Measurements from ENCODE around the gene HOMER3. TPM values are rescaled to one million over a fixed set of nuclear protein-coding genes. Genes with fewer than 3 reads are reported as not detected.

HOMER3 gene
- total and polyA plus RNA-seq, 9 donors: 7.8 to 29.2 (median 18.6) TPM

- H3K27ac ChIP-seq: no peak overlapping the region
- no peaks in the 10 kb centered on the region for H3K9me3 ChIP-seq
- intact Hi-C loops (cut with DNase I): no loop called here
- 78 to 82% (median 80%) methylated on average over 30 of the region's 30 CpGs for WGBS, 3 donors
- H3K36me3 ChIP-seq: no peaks in the 10 kb centered on the region
- TF ChIP-seq CTCF (IDR thresholded peaks at IDR 0.05): no peak
- TF ChIP-seq POLR2A (IDR thresholded peaks at IDR 0.05): no peak
- no peak for TF ChIP-seq EP300 (IDR thresholded peaks at IDR 0.05)
- no peak for DNase-seq
- no peak overlapping the region for H3K4me3 ChIP-seq
- H3K4me1 ChIP-seq (ENCODE audit: insufficient read depth): no peaks in the 10 kb centered on the region
- H3K27me3 ChIP-seq: no peaks in the 10 kb centered on the region
Measured at GRCh38 chr19:18883526-18884304, 57.3 kb downstream of the HOMER3 start.

- Histone ChIP-seq H3K27ac (no peak overlapping the region), H3K9me3 (no peaks in the 10 kb centered on the region), H3K4me3 (no peak overlapping the region), H3K4me1 (ENCODE audit: insufficient read depth) (no peaks in the 10 kb centered on the region), H3K27me3 (no peaks in the 10 kb centered on the region), H3K36me3 (no peaks in the 10 kb centered on the region)
- DNase-seq: no peak
- intact Hi-C loops (cut with DNase I): no loop called here
- TF ChIP-seq CTCF (IDR thresholded peaks at IDR 0.05) (no peak), POLR2A (IDR thresholded peaks at IDR 0.05) (no peak), EP300 (IDR thresholded peaks at IDR 0.05) (no peak)
- 91 to 93% (median 92%) methylated on average over 7 of the region's 7 CpGs for WGBS, 3 donors
Measured at GRCh38 chr19:18881491-18881890, 59.5 kb downstream of the HOMER3 start.

GRCh38 chr19:18879579-18880373 is 61.2 kb downstream of the HOMER3 start:
- TF ChIP-seq POLR2A (IDR thresholded peaks at IDR 0.05): no peak
- TF ChIP-seq CTCF (IDR thresholded peaks at IDR 0.05): no peak
- no peaks in the 10 kb centered on the region for H3K27me3 ChIP-seq
- H3K9me3 ChIP-seq: no peaks in the 10 kb centered on the region
- intact Hi-C loops (cut with DNase I): no loop called here
- no peak overlapping the region for H3K27ac ChIP-seq
- 70 to 75% (median 73%) methylated on average over 13 of the region's 13 CpGs for WGBS, 3 donors
- no peaks in the 10 kb centered on the region for H3K4me1 ChIP-seq (ENCODE audit: insufficient read depth)
- DNase-seq: peak in 1 of 5 donors; percentile 24
- H3K36me3 ChIP-seq: no peaks in the 10 kb centered on the region
- H3K4me3 ChIP-seq: no peak overlapping the region

Other genes with a start within 250 kb of the HOMER3 start
- under 1 TPM in 4 of 7 donors, not detected in 3; 0.17 to 0.92 (median 0.52) TPM for gene COMP, start 149.9 kb downstream of the HOMER3 start, total RNA-seq
- under 1 TPM; 0.08 to 0.35 TPM for gene COMP, start 149.9 kb downstream of the HOMER3 start, polyA plus RNA-seq
- gene UPF1, start 109.3 kb downstream of the HOMER3 start, total RNA-seq: 10 to 100 TPM; 38.0 to 89.0 (median 62.0) TPM
- 10 to 100 TPM; 35.4 to 37.1 TPM for gene UPF1, start 109.3 kb downstream of the HOMER3 start, polyA plus RNA-seq
- gene CERS1, start 45.1 kb downstream of the HOMER3 start, total RNA-seq: 1 to 10 TPM in 3 of 7 donors, under 1 TPM in 4; 0.36 to 2.6 (median 0.99) TPM
- gene CERS1, start 45.1 kb downstream of the HOMER3 start, polyA plus RNA-seq: 1 to 10 TPM; 1.2 to 1.7 TPM
- 100 to 1,000 TPM; 101 to 140 (median 115) TPM for gene COPE, start 21.8 kb downstream of the HOMER3 start, total RNA-seq
- gene COPE, start 21.8 kb downstream of the HOMER3 start, polyA plus RNA-seq: 100 to 1,000 TPM in 1 of 2 donors, 10 to 100 TPM in 1; 11.3 to 126 TPM
- gene DDX49, start 21.5 kb downstream of the HOMER3 start, total RNA-seq: 10 to 100 TPM; 25.2 to 37.9 (median 32.8) TPM
- gene DDX49, start 21.5 kb downstream of the HOMER3 start, polyA plus RNA-seq: 10 to 100 TPM; 19.4 to 37.8 TPM
- 10 to 100 TPM; 29.1 to 81.9 (median 57.0) TPM for gene SUGP2, start 92.3 kb upstream of the HOMER3 start, total RNA-seq
- 10 to 100 TPM; 27.0 to 37.1 TPM for gene SUGP2, start 92.3 kb upstream of the HOMER3 start, polyA plus RNA-seq
- gene ARMC6, start 92.4 kb upstream of the HOMER3 start, total RNA-seq: 10 to 100 TPM; 11.2 to 27.5 (median 14.8) TPM
- gene ARMC6, start 92.4 kb upstream of the HOMER3 start, polyA plus RNA-seq: 10 to 100 TPM in 1 of 2 donors, 1 to 10 TPM in 1; 7.0 to 14.6 TPM
- 10 to 100 TPM in 6 of 7 donors, 1 to 10 TPM in 1; 9.5 to 34.3 (median 23.2) TPM for gene SLC25A42, start 122.8 kb upstream of the HOMER3 start, total RNA-seq
- gene SLC25A42, start 122.8 kb upstream of the HOMER3 start, polyA plus RNA-seq: 10 to 100 TPM in 1 of 2 donors, 1 to 10 TPM in 1; 6.5 to 18.8 TPM
- 10 to 100 TPM; 15.9 to 33.9 (median 23.9) TPM for gene TMEM161A, start 197.3 kb upstream of the HOMER3 start, total RNA-seq
- gene TMEM161A, start 197.3 kb upstream of the HOMER3 start, polyA plus RNA-seq: 10 to 100 TPM in 1 of 2 donors, 1 to 10 TPM in 1; 3.2 to 28.1 TPM
- 1 to 10 TPM in 4 of 7 donors, under 1 TPM in 2, not detected in 1; 0.46 to 3.6 (median 2.1) TPM for gene MEF2B, start 229.0 kb upstream of the HOMER3 start, total RNA-seq
- 1 to 10 TPM in 1 of 2 donors, under 1 TPM in 1; 0.35 to 1.1 TPM for gene MEF2B, start 229.0 kb upstream of the HOMER3 start, polyA plus RNA-seq

Data from ovary (tissue), 9 donors.